ENCODE results near the gene ZNF480. TPM values are rescaled to one million over a fixed set of nuclear protein-coding genes. Genes with fewer than 3 reads are reported as not detected.
A peak's percentile ranks its signal among the peaks of the same experiment; 100 is the strongest.
"Not testable (repeated sequence)": the region's sequence is repeated elsewhere in the genome, so short reads cannot be mapped to it uniquely, and the experiment has no call there.

The ZNF480 gene
- total and polyA plus RNA-seq, 2 donors (not counting 3 experiments of a cell fraction or from before 2014, with no cell fraction given), result 3.6 to 10.0 TPM

DNA sequence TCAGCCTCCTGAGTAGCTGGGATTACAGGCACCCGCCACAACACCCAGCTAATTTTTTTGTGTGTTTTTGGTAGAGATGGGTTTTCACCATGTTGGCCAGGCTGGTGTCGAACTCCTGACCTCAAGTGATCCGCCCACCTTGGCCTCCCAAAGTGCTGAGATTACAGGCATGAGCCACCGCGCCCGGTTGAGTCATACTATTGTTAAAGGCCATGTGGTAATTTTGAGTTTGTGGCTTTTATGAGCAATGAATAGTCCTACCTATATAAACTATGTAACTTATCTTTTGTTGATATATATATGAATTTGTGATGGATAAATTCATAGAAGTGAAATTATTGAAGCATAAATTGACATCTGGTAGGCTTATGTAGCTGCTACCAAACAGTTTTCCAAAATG is 31.4 kb upstream of the ZNF480 start:
- H4K20me1 ChIP-seq (replicated peaks; ENCODE audit: control insufficient read depth, extremely low read depth, insufficient read depth, low read length); H3K36me3 ChIP-seq (ENCODE audit: control insufficient read depth in 2 of 2, extremely low read depth in 1 of 2, insufficient read depth in 2 of 2, low read length in 2 of 2); CTCF ChIA-PET; H3K27me3 ChIP-seq (ENCODE audit: control insufficient read depth in 2 of 2, insufficient read depth in 2 of 2, low read length in 2 of 2); H3K9me3 ChIP-seq (replicated peaks; ENCODE audit: control insufficient read depth, insufficient read depth, low read length); FAIRE-seq; H3K9ac ChIP-seq (replicated peaks; ENCODE audit: extremely low read depth, insufficient read depth, low read length); dilution Hi-C loops (cut with MboI; ENCODE audit: extremely low pct_ligation_motif_present, low sequenced_read_pairs); DNase-seq (ENCODE audit: low read depth, low spot score); H3K9me1 ChIP-seq (replicated peaks; ENCODE audit: control insufficient read depth, extremely low read depth, insufficient read depth, low read length); H2AFZ ChIP-seq (ENCODE audit: low read depth, low read length); H3K4me2 ChIP-seq (ENCODE audit: insufficient read depth, low read length); H3K27ac ChIP-seq (ENCODE audit: insufficient read depth, low read depth, low read length); POLR2A ChIA-PET; BruUV-seq (replicated peaks); H3K4me1 ChIP-seq (ENCODE audit: control insufficient read depth, extremely low read depth, insufficient read depth, low read length); intact Hi-C loops (cut with micrococcal nuclease); H3K4me3 ChIP-seq (replicated peaks in 1 of 3; ENCODE audit: insufficient read depth in 1 of 3, low read depth in 1 of 3, low read length in 3 of 3): not testable (repeated sequence)
- H3K79me2 ChIP-seq (ENCODE audit: control insufficient read depth, insufficient read depth, low read length), result peaks cover 10% of the 10 kb centered on the region

DNA sequence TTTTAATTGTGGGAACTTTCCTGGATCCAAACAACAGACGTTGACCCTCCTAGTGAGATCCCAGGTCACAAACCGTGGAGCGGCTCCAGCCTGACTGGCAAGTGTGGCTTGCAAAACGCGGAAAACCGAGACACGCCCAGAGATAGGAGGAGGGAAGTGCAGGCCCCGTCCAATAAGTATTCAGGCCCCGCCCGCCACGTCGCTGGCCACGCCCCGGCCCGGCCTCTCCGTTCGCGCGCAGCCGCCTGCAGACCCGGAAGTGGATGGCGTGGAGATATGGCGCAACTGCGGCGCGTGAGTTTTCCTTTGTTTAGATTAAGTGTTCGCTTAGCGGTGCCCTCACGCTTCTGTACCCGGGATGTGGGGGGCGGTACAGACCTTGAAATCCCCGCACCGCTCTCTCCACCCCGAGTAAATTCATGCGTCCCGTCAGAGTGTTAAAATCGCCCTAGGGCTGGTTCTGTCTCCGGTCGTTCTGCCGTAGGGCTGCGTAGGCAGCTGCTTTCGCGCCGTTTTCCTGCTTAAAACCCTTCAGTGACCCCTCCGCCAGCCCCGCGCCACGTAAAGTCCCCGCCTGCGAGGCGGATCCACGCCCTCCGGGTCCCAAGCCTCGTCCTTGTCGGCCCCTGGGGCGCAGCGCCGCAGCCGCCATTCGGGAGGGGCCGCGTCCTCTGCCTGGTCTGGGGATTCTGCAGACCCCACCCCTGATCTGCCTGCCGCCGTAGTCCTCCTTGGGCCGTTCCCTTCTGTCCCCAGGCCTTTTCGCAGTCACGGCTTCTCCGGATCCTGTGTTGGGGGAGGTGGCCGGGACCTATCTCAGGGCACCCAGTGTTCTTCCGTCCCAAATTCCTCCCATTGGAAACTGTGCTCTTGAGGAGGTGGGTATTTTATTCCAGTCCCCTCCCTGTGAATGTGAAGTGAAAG is 27.4 kb upstream of the ZNF480 start, which contains the start of gene ZNF766:
Gene ZNF766 (plus strand): TSS at position 250 of the 924 bp plus-strand sequence. CDS start 27 bp downstream, at position 277.
- TSS peak; percentile 82 for BruUV-seq (replicated peaks)
- Histone ChIP-seq H4K20me1 (replicated peaks; ENCODE audit: control insufficient read depth, extremely low read depth, insufficient read depth, low read length) (no peaks in the 10 kb centered on the region), H3K9me1 (replicated peaks; ENCODE audit: control insufficient read depth, extremely low read depth, insufficient read depth, low read length) (no peaks in the 10 kb centered on the region), H2AFZ (ENCODE audit: low read depth, low read length) (peak within 1 kb of the TSS; percentile 74), H3K4me2 (ENCODE audit: insufficient read depth, low read length) (peak within 1 kb of the TSS; percentile 76), H3K27ac (ENCODE audit: insufficient read depth, low read depth, low read length) (peak within 1 kb of the TSS; percentile 96), H3K9ac (replicated peaks; ENCODE audit: extremely low read depth, insufficient read depth, low read length) (peak within 1 kb of the TSS; percentile 100), H3K4me1 (ENCODE audit: control insufficient read depth, extremely low read depth, insufficient read depth, low read length) (peaks cover 6% of the 10 kb centered on the region), H3K9me3 (replicated peaks; ENCODE audit: control insufficient read depth, insufficient read depth, low read length) (no peaks in the 10 kb centered on the region), H3K27me3 (ENCODE audit: control insufficient read depth in 2 of 2, insufficient read depth in 2 of 2, low read length in 2 of 2) (no peaks in the 10 kb centered on the region), H3K4me3 (replicated peaks in 1 of 3; ENCODE audit: insufficient read depth in 1 of 3, low read depth in 1 of 3, low read length in 3 of 3) (peak within 1 kb of the TSS; percentile 89 to 96 (median 94)), H3K36me3 (ENCODE audit: control insufficient read depth in 2 of 2, extremely low read depth in 1 of 2, insufficient read depth in 2 of 2, low read length in 2 of 2) (no peaks in the 10 kb centered on the region), H3K79me2 (ENCODE audit: control insufficient read depth, insufficient read depth, low read length) (peaks cover 34% of the 10 kb centered on the region)
- intact Hi-C loops (cut with micrococcal nuclease), result loop anchor here (1.0 kb wide), 3 partner anchors 28 to 79 kb away; partner anchors contain the start of genes PPP2R1A, ZNF480 and ZNF610
- DNase-seq (ENCODE audit: low read depth, low spot score) (peak; percentile 95), FAIRE-seq (peak; percentile 99)
- ChIA-PET CTCF (no interaction called here), POLR2A (no interaction called here)
- TF ChIP-seq, protein P1, sequence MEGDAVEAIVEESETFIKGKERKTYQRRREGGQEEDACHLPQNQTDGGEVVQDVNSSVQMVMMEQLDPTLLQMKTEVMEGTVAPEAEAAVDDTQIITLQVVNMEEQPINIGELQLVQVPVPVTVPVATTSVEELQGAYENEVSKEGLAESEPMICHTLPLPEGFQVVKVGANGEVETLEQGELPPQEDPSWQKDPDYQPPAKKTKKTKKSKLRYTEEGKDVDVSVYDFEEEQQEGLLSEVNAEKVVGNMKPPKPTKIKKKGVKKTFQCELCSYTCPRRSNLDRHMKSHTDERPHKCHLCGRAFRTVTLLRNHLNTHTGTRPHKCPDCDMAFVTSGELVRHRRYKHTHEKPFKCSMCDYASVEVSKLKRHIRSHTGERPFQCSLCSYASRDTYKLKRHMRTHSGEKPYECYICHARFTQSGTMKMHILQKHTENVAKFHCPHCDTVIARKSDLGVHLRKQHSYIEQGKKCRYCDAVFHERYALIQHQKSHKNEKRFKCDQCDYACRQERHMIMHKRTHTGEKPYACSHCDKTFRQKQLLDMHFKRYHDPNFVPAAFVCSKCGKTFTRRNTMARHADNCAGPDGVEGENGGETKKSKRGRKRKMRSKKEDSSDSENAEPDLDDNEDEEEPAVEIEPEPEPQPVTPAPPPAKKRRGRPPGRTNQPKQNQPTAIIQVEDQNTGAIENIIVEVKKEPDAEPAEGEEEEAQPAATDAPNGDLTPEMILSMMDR (IDR thresholded peaks at IDR 0.05; ENCODE audit: extremely low read depth in 1 of 2, insufficient read depth in 1 of 2, low read depth in 1 of 2, low read length in 2 of 2), result no peak
- TF ChIP-seq POLR2A (IDR thresholded peaks at IDR 0.05; ENCODE audit: low read depth, low read length) (peak; percentile 89), POLR2AphosphoS5 (IDR thresholded peaks at IDR 0.05; ENCODE audit: insufficient read depth, low read depth, low read length) (peak; percentile 93)
- dilution Hi-C loops (cut with MboI; ENCODE audit: extremely low pct_ligation_motif_present, low sequenced_read_pairs), result no loop called here

Measured in endothelial cell of umbilical vein (primary cell).